ENCODE measurements around the gene FOXL3.
"Not testable (repeated sequence)": the region's sequence is repeated elsewhere in the genome, so short reads cannot be mapped to it uniquely, and the experiment has no call there.

Gene FOXL3

DNA sequence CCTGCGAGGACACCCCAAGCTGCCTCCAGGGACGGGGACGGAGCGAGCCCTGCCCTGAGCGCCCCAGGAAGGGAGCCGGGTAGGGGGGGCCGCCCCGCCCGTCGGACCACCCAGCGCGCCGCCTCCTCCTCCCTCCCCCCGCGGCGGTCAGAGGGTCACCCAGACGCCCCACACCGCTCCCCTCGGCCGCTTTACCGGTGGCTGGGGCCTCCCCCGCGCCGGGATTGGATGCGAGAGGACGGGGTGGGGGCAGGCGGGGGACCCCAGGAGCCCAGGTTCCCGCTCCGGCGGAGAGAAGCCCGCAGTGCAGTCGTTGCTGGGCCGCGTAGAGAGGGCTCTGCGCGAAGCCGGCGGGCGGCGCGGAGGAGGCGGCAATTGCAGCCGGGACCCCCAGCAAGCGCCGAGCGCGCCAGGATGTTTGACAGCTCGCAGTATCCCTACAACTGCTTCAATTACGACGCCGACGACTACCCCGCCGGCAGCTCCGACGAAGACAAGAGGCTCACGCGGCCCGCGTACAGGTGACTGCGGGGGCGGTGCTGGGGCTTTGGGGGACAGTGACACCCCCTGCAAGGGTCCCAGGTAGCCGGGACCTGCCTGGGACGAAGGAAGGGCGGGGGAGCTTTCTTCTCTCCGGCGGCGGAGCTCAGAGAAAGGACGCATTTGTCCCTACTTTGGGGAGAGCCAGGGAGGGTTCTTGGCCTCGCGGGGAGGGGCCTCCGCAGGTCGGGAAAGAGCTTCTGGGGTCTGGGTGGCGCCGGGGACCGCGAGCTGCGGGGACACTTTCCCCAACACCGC lies at the start of gene FOXL3:
TSS of gene FOXL3 (plus strand) at position 415 of the 798 bp plus-strand sequence. CDS start at position 415, 0 bp downstream.
- Histone ChIP-seq H3K4me1 (ENCODE audit: control insufficient read depth, insufficient read depth, low read length) (no peaks in the 10 kb centered on the region), H3K36me3 (ENCODE audit: control insufficient read depth, insufficient read depth, low read length) (no peaks in the 10 kb centered on the region), H3K9me3 (ENCODE audit: control insufficient read depth, insufficient read depth, low read length) (no peaks in the 10 kb centered on the region), H3K4me3 (ENCODE audit: low read depth, low read length) (peak within 1 kb of the TSS; percentile 47), H3K27me3 (ENCODE audit: control insufficient read depth, insufficient read depth, low read length) (peaks cover 71% of the 10 kb centered on the region), H3K9ac (ENCODE audit: low read depth, low read length) (no peak within 1 kb of the TSS), H3K27ac (ENCODE audit: low read depth, low read length) (no peak within 1 kb of the TSS)

DNA sequence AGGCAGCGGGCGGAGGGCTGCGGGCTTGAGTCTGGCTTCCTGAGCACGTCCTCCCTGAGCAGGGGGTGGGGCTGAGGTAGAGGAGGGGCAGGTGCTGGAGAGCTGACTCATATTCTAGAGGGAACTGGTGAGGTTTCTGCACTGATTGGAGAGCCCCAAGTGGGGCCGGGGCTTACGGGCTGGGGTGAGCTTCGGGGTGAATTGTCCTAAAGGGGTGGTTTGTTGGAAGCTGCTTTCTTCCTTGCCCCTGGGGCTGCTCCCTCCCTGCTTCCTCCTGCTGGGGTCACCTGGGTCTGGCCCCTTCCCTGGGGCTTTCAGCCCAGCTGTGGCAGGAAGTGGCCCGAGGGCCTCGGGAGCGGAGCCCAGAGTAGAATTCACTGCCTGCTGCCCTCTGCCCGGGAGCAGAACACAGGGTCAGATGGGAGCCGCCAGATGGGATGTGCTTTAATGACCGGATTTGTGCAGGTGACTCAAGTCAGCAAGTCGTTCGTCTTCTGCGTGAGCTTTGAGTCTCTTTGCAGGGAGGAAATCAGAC lies 49.0 kb upstream of the FOXL3 start:
- Histone ChIP-seq H3K27ac (ENCODE audit: low read depth, low read length) (no peak overlapping the region), H3K9ac (ENCODE audit: low read depth, low read length) (no peak overlapping the region), H3K27me3 (ENCODE audit: control insufficient read depth, insufficient read depth, low read length) (no peaks in the 10 kb centered on the region), H3K4me3 (ENCODE audit: low read depth, low read length) (no peak overlapping the region), H3K4me1 (ENCODE audit: control insufficient read depth, insufficient read depth, low read length) (no peaks in the 10 kb centered on the region), H3K36me3 (ENCODE audit: control insufficient read depth, insufficient read depth, low read length) (peaks cover 3% of the 10 kb centered on the region; the same call in 1 of the 2 replicates), H3K9me3 (ENCODE audit: control insufficient read depth, insufficient read depth, low read length) (peaks cover 3% of the 10 kb centered on the region; the same call in 1 of the 2 replicates)

DNA sequence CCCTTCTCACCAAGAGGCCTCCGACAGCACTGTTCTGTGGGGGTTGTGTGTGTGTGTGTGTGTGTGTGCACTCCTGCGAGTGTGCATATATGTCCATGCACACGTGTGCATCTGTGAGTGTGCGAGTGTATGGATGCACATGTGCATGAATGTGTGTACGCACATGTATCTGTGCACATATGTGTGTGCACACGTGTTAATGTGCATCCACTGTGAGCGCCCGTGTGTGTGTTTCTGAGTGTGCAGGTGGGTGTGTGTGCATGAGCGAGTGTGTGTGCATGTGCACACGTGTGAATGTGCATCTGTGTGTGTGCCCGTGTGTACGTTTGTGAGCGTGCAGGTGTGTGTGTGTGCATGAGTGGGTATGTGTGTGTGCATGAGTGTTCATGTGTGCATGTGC lies 48.5 kb upstream of the FOXL3 start:
- no peak overlapping the region for H3K4me3 ChIP-seq (ENCODE audit: low read depth, low read length)
- no peaks in the 10 kb centered on the region for H3K27me3 ChIP-seq (ENCODE audit: control insufficient read depth, insufficient read depth, low read length)
- no peak overlapping the region for H3K9ac ChIP-seq (ENCODE audit: low read depth, low read length)
- no peaks in the 10 kb centered on the region for H3K4me1 ChIP-seq (ENCODE audit: control insufficient read depth, insufficient read depth, low read length)
- H3K27ac ChIP-seq (ENCODE audit: low read depth, low read length): no peak overlapping the region
- peaks cover 3% of the 10 kb centered on the region; the same call in 1 of the 2 replicates for H3K9me3 ChIP-seq (ENCODE audit: control insufficient read depth, insufficient read depth, low read length)
- peaks cover 7% of the 10 kb centered on the region for H3K36me3 ChIP-seq (ENCODE audit: control insufficient read depth, insufficient read depth, low read length)

DNA sequence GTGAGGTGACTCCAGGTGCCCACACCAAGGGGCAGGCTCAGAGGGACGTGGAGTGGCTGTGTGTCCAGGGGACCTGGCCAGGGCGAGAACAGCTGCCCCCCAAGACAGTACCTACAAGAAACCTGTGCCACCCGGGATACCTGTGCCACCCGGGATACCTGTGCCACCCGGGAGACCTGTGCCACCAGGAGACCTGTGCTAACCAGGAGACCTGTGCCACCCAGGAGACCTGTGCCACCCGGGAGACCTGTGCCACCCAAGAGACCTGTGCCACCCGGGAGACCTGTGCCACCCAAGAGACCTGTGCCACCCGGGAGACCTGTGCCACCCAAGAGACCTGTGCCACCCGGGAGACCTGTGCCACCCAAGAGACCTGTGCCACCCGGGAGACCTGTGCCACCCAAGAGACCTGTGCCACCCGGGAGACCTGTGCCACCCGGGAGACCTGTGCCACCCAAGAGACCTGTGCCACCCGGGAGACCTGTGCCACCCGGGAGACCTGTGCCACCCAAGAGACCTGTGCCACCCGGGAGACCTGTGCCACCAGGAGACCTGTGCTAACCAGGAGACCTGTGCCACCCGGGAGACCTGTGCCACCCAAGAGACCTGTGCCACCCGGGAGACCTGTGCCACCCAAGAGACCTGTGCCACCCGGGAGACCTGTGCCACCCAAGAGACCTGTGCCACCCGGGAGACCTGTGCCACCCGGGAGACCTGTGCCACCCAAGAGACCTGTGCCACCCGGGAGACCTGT lies 47.0 kb upstream of the FOXL3 start:
- H3K27ac ChIP-seq (ENCODE audit: low read depth, low read length); H3K27me3 ChIP-seq (ENCODE audit: control insufficient read depth, insufficient read depth, low read length); H3K9ac ChIP-seq (ENCODE audit: low read depth, low read length); H3K4me1 ChIP-seq (ENCODE audit: control insufficient read depth, insufficient read depth, low read length); H3K4me3 ChIP-seq (ENCODE audit: low read depth, low read length); H3K9me3 ChIP-seq (ENCODE audit: control insufficient read depth, insufficient read depth, low read length): not testable (repeated sequence)
- peaks cover 11% of the 10 kb centered on the region for H3K36me3 ChIP-seq (ENCODE audit: control insufficient read depth, insufficient read depth, low read length)

DNA sequence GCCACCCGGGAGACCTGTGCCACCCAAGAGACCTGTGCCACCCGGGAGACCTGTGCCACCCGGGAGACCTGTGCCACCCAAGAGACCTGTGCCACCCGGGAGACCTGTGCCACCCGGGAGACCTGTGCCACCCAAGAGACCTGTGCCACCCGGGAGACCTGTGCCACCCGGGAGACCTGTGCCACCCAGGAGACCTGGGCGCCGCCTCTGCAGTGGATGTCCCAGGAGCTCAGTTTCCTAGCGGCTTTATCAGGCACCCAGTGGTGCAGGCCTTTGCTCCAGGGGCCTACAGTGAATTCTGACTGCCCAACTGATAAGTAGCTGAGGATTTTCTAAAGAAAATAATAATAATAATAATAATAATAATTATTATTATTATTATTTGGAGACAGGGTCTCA lies 46.4 kb upstream of the FOXL3 start:
- not testable (repeated sequence) for H3K27me3 ChIP-seq (ENCODE audit: control insufficient read depth, insufficient read depth, low read length); H3K4me3 ChIP-seq (ENCODE audit: low read depth, low read length); H3K9ac ChIP-seq (ENCODE audit: low read depth, low read length); H3K9me3 ChIP-seq (ENCODE audit: control insufficient read depth, insufficient read depth, low read length); H3K4me1 ChIP-seq (ENCODE audit: control insufficient read depth, insufficient read depth, low read length); H3K27ac ChIP-seq (ENCODE audit: low read depth, low read length)
- H3K36me3 ChIP-seq (ENCODE audit: control insufficient read depth, insufficient read depth, low read length): peaks cover 13% of the 10 kb centered on the region

DNA sequence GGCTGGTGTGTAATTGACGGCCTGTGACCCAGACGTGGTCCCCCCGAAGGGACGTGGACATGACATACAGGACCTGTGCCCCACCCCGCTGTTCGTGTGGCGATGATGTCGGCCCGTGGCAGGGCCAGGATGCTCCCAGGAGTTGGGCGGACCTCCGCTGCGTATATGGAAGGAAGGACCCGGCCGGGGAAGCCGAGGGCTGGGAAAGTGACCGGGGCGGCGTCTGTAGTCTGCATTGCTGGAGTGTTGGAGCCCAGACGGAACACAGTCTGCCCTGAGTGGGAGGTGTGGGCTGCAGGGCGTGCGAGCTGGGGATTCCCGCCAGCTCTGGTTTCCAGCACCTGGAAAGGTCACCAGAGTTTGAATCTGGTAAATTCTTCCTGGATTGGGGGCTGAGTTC lies 45.0 kb upstream of the FOXL3 start:
- H3K4me1 ChIP-seq (ENCODE audit: control insufficient read depth, insufficient read depth, low read length): no peaks in the 10 kb centered on the region
- no peak overlapping the region for H3K4me3 ChIP-seq (ENCODE audit: low read depth, low read length)
- no peak overlapping the region for H3K9ac ChIP-seq (ENCODE audit: low read depth, low read length)
- H3K27ac ChIP-seq (ENCODE audit: low read depth, low read length): no peak overlapping the region
- H3K27me3 ChIP-seq (ENCODE audit: control insufficient read depth, insufficient read depth, low read length): no peaks in the 10 kb centered on the region
- peaks cover 23% of the 10 kb centered on the region for H3K36me3 ChIP-seq (ENCODE audit: control insufficient read depth, insufficient read depth, low read length)
- no peaks in the 10 kb centered on the region for H3K9me3 ChIP-seq (ENCODE audit: control insufficient read depth, insufficient read depth, low read length)

DNA sequence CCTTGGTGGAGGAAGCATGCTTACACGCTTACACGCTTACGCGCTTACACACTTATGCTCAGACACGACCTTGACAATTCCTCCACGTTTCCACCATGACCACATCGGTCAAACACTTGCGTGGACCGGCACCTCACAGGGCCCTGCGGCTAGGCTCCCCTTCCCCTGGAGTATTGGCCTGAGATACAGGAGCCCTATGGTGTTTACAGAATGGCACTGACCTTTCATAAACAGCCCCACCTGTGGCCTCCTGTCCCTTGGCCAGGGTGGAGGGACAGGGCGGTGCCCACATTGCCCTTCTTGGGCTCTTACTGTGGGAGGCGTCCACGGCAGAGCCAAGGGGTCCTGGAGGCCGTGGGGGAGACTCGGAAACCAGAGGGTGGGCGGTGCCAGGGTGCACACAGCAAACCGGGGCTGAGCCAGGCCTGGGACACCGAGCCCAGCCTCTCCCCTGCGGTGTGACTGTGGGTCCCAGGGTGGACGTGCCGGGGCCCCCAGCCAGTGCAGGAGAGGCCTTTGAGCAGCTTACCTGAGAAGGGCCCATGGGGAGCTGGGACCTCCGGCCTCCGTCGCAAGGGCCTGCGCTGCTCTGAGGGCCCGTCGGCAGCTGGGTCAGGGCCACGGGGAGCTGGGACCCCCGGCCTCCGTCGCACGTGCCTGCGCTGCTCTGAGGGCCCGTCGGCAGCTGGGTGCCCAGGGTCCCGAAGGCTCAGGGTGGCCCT lies 44.2 kb upstream of the FOXL3 start:
- Histone ChIP-seq H3K9me3 (ENCODE audit: control insufficient read depth, insufficient read depth, low read length) (no peaks in the 10 kb centered on the region), H3K27ac (ENCODE audit: low read depth, low read length) (no peak overlapping the region)

DNA sequence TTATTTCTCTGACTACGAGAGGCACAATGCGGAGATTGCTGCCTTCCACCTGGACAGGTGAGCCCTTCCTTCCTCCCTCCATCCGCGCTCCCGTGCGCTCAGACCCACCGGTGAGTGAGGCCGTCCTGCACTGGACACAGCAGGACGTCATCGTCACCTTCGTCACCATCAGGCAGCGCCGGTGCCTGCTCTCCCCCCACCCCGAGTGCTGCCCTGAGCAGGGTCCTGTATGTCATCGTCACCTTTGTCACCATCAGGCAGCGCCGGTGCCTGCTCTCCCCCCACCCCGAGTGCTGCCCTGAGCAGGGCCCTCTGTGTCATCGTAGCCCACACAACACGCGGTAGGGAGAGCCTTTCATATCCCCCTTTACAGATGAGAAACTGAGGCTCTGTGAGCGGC lies 43.5 kb upstream of the FOXL3 start:
- no peaks in the 10 kb centered on the region for H3K9me3 ChIP-seq (ENCODE audit: control insufficient read depth, insufficient read depth, low read length)
- H3K27ac ChIP-seq (ENCODE audit: low read depth, low read length): no peak overlapping the region
- H3K4me1 ChIP-seq (ENCODE audit: control insufficient read depth, insufficient read depth, low read length): no peaks in the 10 kb centered on the region
- no peak overlapping the region for H3K4me3 ChIP-seq (ENCODE audit: low read depth, low read length)
- H3K9ac ChIP-seq (ENCODE audit: low read depth, low read length): no peak overlapping the region
- peaks cover 35% of the 10 kb centered on the region for H3K36me3 ChIP-seq (ENCODE audit: control insufficient read depth, insufficient read depth, low read length)
- H3K27me3 ChIP-seq (ENCODE audit: control insufficient read depth, insufficient read depth, low read length): no peaks in the 10 kb centered on the region

More for the DNA sequence above, 44.2 kb upstream of the FOXL3 start:
- Histone ChIP-seq H3K4me3 (ENCODE audit: low read depth, low read length) (no peak overlapping the region), H3K4me1 (ENCODE audit: control insufficient read depth, insufficient read depth, low read length) (no peaks in the 10 kb centered on the region), H3K27me3 (ENCODE audit: control insufficient read depth, insufficient read depth, low read length) (no peaks in the 10 kb centered on the region), H3K36me3 (ENCODE audit: control insufficient read depth, insufficient read depth, low read length) (peaks cover 30% of the 10 kb centered on the region), H3K9ac (ENCODE audit: low read depth, low read length) (no peak overlapping the region)

DNA sequence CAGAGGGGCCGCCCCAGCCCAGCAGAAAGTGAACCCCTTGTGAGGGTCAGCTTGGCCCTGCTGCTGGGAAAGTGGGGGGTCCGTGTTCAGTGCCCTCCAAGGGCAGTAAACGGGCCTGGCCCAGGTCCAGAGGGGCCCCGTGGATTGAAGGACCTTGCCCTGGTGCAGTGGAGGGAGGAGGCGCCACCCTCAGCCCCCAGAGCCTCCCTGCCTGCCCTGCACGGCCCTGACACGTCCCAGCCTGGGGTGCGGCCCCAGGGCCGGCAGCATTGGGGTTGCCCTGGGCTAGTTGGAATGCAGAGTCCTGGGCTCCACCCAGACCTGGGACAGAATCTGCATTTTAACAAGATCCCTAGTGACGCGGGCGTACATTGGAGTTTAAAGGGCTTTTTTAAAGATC lies 42.8 kb upstream of the FOXL3 start:
- no peak overlapping the region for H3K9ac ChIP-seq (ENCODE audit: low read depth, low read length)
- no peaks in the 10 kb centered on the region for H3K4me1 ChIP-seq (ENCODE audit: control insufficient read depth, insufficient read depth, low read length)
- H3K4me3 ChIP-seq (ENCODE audit: low read depth, low read length): no peak overlapping the region
- peaks cover 42% of the 10 kb centered on the region for H3K36me3 ChIP-seq (ENCODE audit: control insufficient read depth, insufficient read depth, low read length)
- no peak overlapping the region for H3K27ac ChIP-seq (ENCODE audit: low read depth, low read length)
- no peaks in the 10 kb centered on the region for H3K9me3 ChIP-seq (ENCODE audit: control insufficient read depth, insufficient read depth, low read length)
- no peaks in the 10 kb centered on the region for H3K27me3 ChIP-seq (ENCODE audit: control insufficient read depth, insufficient read depth, low read length)

DNA sequence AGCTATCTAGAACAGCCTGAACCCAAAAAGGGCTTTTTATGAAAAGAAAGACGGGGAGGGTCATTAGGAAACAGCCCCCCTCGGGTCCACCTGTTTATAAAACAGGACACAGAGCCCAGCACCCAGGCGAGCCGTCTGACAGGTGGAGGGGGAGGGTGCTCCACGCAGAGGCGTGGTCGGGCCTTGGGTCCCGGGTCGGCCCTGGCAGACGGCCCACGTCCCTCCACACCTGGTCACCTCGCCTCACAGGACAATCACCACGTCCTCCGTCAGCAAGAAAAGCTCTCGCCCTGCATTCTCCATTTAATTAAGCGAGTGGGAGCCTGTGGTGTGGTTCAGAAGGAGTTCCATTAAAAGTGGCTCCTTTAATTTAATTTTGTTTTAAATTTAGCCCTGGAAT lies 42.3 kb upstream of the FOXL3 start:
- H3K36me3 ChIP-seq (ENCODE audit: control insufficient read depth, insufficient read depth, low read length): peaks cover 45% of the 10 kb centered on the region

More for the DNA sequence above, 42.3 kb upstream of the FOXL3 start:
- no peak overlapping the region for H3K9ac ChIP-seq (ENCODE audit: low read depth, low read length)
- no peak overlapping the region for H3K27ac ChIP-seq (ENCODE audit: low read depth, low read length)
- no peaks in the 10 kb centered on the region for H3K27me3 ChIP-seq (ENCODE audit: control insufficient read depth, insufficient read depth, low read length)
- no peak overlapping the region for H3K4me3 ChIP-seq (ENCODE audit: low read depth, low read length)
- no peaks in the 10 kb centered on the region for H3K9me3 ChIP-seq (ENCODE audit: control insufficient read depth, insufficient read depth, low read length)
- H3K4me1 ChIP-seq (ENCODE audit: control insufficient read depth, insufficient read depth, low read length): no peaks in the 10 kb centered on the region
